T-helper 17 cell (primary cell): ENCODE results near the gene G3BP2. TPM values are rescaled to one million over a fixed set of nuclear protein-coding genes. Genes with fewer than 3 reads are reported as not detected.
A peak's percentile ranks its signal among the peaks of the same experiment; 100 is the strongest.

Source experiments
- ATAC-seq: fragments of 150-1000 bp; cut with Tn5 transposase; 2 replicates; pipeline ENCODE4 v1.10.0; 2021; ENCODE audit warnings: mild to moderate bottlenecking, moderate library complexity
- DNase-seq, 3 donors: peaks; one replicate each; pipeline versions ENCODE4 v3.0.0 to v3.0.0-alpha.2; 2020 to 2021
- H3K9me3 ChIP-seq: one replicate; pipeline ENCODE4 v1.7.0; 2013; ENCODE audit warnings: low read length, mild to moderate bottlenecking; ENCODE audit not compliant: control insufficient read depth, poor library complexity, severe bottlenecking
- H3K27ac Mint-ChIP-seq: one replicate; pipeline ENCODE4 v1.8.0; 2022; ENCODE audit warnings: mild to moderate bottlenecking, moderate library complexity, mixed read lengths
- H3K27me3 Mint-ChIP-seq: one replicate; pipeline ENCODE4 v1.8.0; 2022; ENCODE audit warnings: mixed read lengths
- H3K36me3 Mint-ChIP-seq: one replicate; pipeline ENCODE4 v1.8.0; 2022; ENCODE audit warnings: low read depth, mixed read lengths
- H3K4me1 Mint-ChIP-seq: one replicate; pipeline ENCODE4 v1.8.0; 2022; ENCODE audit warnings: mild to moderate bottlenecking, mixed read lengths
- H3K4me3 Mint-ChIP-seq: one replicate; pipeline ENCODE4 v1.8.0; 2022; ENCODE audit warnings: mild to moderate bottlenecking, moderate library complexity, mixed read lengths
- total RNA-seq, 4 donors: library from RNA in 2 of 4; stranded (reverse) in 2 of 4; gene quantifications; one replicate each; pipeline ENCODE4 v1.2.3 and lab custom pipeline; 2022 to 2026

G3BP2 gene
- total RNA-seq, 2 donors from 2014 or later = 323 to 339 TPM

GRCh38 chr4:75654905-75655304, 18.3 kb downstream of the G3BP2 start:
- Mint-ChIP-seq H3K4me1 (peaks cover 22% of the 10 kb centered on the region), H3K27me3 (no peaks in the 10 kb centered on the region), H3K36me3 (no peaks in the 10 kb centered on the region), H3K27ac (peak overlapping the region; percentile 97), H3K4me3 (peak overlapping the region; percentile 64)
- DNase-seq (no peak), ATAC-seq (peak; percentile 66)
- H3K9me3 ChIP-seq = no peaks in the 10 kb centered on the region

DNA sequence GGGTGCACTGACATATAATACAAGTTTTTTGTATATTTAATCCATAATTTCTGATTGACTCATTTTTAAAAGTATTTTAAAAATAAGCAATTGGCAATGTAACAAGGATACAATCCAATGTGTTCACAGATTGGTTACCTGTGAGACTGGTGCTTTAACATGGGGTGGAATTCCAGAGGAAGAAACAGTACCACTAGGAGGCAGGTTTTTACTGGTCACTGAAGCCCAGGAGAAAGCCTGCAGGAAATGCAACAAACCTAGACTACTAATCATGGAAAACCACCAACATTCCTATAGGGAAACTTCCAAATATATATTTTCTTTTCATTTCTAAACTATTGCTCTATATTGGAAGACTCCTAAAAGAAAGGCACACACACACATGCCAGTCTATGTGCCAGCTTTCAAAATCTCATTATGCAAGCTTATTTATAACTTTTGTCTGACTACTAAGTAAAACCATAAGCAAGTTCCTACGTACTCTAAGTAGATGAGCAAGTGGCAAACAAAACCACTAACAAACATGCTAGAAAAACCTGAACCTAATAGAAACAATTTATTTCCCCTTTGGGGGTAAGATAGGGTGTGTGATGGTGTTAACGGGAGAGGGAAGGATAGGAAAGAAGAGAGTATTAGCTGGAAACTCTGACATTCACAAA, 19.2 kb downstream of the G3BP2 start:
- no peaks in the 10 kb centered on the region for H3K27me3 Mint-ChIP-seq
- peak overlapping the region; percentile 36 for H3K4me3 Mint-ChIP-seq
- ATAC-seq = no peak
- DNase-seq = no peak
- H3K4me1 Mint-ChIP-seq = peaks cover 22% of the 10 kb centered on the region
- H3K9me3 ChIP-seq = no peaks in the 10 kb centered on the region
- H3K27ac Mint-ChIP-seq = peak overlapping the region; percentile 97
- no peaks in the 10 kb centered on the region for H3K36me3 Mint-ChIP-seq

DNA sequence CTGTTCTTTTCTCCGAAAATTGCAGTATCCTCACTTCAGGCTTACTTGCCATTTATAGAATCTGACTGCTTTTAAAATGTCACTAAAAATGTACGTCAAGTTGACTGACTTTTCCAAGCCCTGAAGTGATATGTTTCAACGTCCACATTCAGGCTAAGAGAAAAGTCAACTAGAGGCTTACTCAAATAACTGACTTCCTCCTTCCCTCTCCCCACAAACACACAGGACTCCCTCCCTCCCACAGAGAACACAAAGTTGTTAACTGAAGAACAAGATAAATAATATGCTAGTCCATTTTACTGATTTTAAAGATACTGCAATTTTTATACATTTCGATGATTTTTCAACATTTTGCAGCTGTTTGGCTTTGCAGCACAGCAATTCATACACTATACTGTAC, 29.1 kb downstream of the G3BP2 start:
- no peaks in the 10 kb centered on the region for H3K9me3 ChIP-seq
- peaks cover 17% of the 10 kb centered on the region for H3K36me3 Mint-ChIP-seq
- H3K27me3 Mint-ChIP-seq = no peaks in the 10 kb centered on the region
- DNase-seq = no peak
- peak overlapping the region; percentile 74 for H3K27ac Mint-ChIP-seq
- peaks cover 6% of the 10 kb centered on the region for H3K4me1 Mint-ChIP-seq
- H3K4me3 Mint-ChIP-seq = no peak overlapping the region
- no peak for ATAC-seq

DNA sequence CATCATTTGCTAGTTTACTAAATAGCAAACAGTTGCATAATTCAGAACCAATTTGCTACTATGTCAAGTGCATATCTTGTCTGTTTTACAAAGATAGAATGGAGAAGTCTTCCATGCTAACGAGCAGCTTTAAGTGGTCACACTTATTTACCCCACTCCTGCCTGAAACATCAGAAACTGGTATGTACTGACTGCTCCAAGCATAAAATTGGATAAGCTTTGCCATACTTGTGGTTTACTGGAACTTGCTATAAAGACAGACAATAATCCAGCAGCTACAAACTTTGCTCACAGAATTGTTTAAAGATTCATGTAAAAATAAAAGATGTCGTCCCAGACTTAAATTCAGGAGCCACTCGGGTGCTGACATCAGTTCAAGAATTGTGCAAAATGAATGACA, 29.6 kb downstream of the G3BP2 start:
- Mint-ChIP-seq H3K4me3 (peak overlapping the region; percentile 31), H3K36me3 (peaks cover 17% of the 10 kb centered on the region), H3K4me1 (peaks cover 6% of the 10 kb centered on the region), H3K27me3 (no peaks in the 10 kb centered on the region), H3K27ac (peak overlapping the region; percentile 74)
- no peaks in the 10 kb centered on the region for H3K9me3 ChIP-seq
- DNase-seq (no peak), ATAC-seq (no peak)

- Mint-ChIP-seq H3K36me3 (peaks cover 10% of the 10 kb centered on the region), H3K27ac (peak overlapping the region; percentile 71)
- no peak for ATAC-seq
These were observed 34.0 kb downstream of the G3BP2 start for GRCh38 chr4:75639124-75639695.

GRCh38 chr4:75637827-75638226, 35.4 kb downstream of the G3BP2 start:
- peak overlapping the region; percentile 77 for H3K27ac Mint-ChIP-seq
- H3K36me3 Mint-ChIP-seq = peaks cover 9% of the 10 kb centered on the region
- no peaks in the 10 kb centered on the region for H3K9me3 ChIP-seq
- no peak for DNase-seq
- ATAC-seq = no peak
- H3K4me3 Mint-ChIP-seq = peak overlapping the region; percentile 43
- H3K27me3 Mint-ChIP-seq = no peaks in the 10 kb centered on the region
- peaks cover 2% of the 10 kb centered on the region for H3K4me1 Mint-ChIP-seq

More at GRCh38 chr4:75639124-75639695, 34.0 kb downstream of the G3BP2 start:
- H3K4me1 Mint-ChIP-seq = peaks cover 4% of the 10 kb centered on the region
- no peaks in the 10 kb centered on the region for H3K27me3 Mint-ChIP-seq
- H3K9me3 ChIP-seq = no peaks in the 10 kb centered on the region
- no peak for DNase-seq
- H3K4me3 Mint-ChIP-seq = peak overlapping the region; percentile 42

- no peaks in the 10 kb centered on the region for H3K27me3 Mint-ChIP-seq
- peaks cover 3% of the 10 kb centered on the region for H3K4me1 Mint-ChIP-seq
- no peak for DNase-seq
- peak overlapping the region; percentile 43 for H3K4me3 Mint-ChIP-seq
- peaks cover 9% of the 10 kb centered on the region for H3K36me3 Mint-ChIP-seq
- no peaks in the 10 kb centered on the region for H3K9me3 ChIP-seq
- ATAC-seq = no peak
- peak overlapping the region; percentile 77 for H3K27ac Mint-ChIP-seq
These were observed 36.0 kb downstream of the G3BP2 start for GRCh38 chr4:75637176-75637575.

DNA sequence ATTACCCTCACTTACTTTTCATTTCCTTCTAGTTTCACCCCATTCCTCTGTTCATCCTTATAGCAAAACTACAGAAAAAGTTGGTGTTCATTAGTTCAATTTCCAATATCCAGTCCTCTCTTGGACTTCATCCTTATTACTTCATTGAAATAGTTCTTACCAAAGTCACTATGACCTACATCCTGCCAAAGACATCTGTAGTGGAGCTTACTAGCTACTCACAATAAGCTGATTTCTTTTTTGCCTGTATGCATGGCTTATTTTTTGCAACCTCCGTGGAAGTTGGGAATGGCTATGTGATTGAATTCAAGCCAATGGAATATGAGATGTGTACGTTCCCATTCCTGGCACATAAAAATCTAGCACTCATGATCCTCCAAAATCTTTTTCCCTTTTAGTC, 38.3 kb downstream of the G3BP2 start:
- Mint-ChIP-seq H3K27me3 (no peaks in the 10 kb centered on the region), H3K4me1 (peaks cover 10% of the 10 kb centered on the region), H3K36me3 (peaks cover 9% of the 10 kb centered on the region), H3K27ac (no peak overlapping the region), H3K4me3 (no peak overlapping the region)
- no peaks in the 10 kb centered on the region for H3K9me3 ChIP-seq
- ATAC-seq (no peak), DNase-seq (no peak)

GRCh38 chr4:75634281-75634680, 38.9 kb downstream of the G3BP2 start:
- DNase-seq (no peak), ATAC-seq (no peak)
- H3K9me3 ChIP-seq = no peaks in the 10 kb centered on the region
- no peak overlapping the region for H3K27ac Mint-ChIP-seq
- H3K36me3 Mint-ChIP-seq = peaks cover 5% of the 10 kb centered on the region
- H3K4me1 Mint-ChIP-seq = peaks cover 10% of the 10 kb centered on the region
- H3K4me3 Mint-ChIP-seq = no peak overlapping the region
- H3K27me3 Mint-ChIP-seq = no peaks in the 10 kb centered on the region

- ATAC-seq = no peak
- DNase-seq = no peak
- no peaks in the 10 kb centered on the region for H3K9me3 ChIP-seq
- Mint-ChIP-seq H3K36me3 (peaks cover 5% of the 10 kb centered on the region), H3K4me1 (peaks cover 10% of the 10 kb centered on the region), H3K27ac (no peak overlapping the region), H3K27me3 (no peaks in the 10 kb centered on the region), H3K4me3 (no peak overlapping the region)
These were observed 39.4 kb downstream of the G3BP2 start for GRCh38 chr4:75633846-75634245.

DNA sequence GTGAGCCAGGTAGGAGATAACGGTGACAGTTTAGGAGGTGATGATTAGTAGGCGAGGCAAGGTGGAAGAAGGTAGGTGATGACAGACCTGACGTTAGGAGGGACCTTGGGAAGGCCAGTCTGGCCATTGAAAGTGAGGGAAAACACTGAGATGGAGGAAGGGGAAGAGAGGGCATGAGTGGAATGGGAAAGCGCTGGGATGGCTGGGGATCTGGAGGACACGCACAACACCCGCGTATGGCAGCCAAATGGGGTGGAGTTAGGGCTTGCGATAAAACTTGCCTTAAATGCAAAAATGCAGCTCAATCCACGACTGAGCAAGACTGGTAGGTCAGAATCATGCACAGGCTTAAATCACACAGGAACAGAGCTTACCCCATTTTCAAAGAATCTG, 42.3 kb downstream of the G3BP2 start:
- H3K36me3 Mint-ChIP-seq = peaks cover 3% of the 10 kb centered on the region
- H3K27me3 Mint-ChIP-seq = no peaks in the 10 kb centered on the region
- peak overlapping the region; percentile 97 for H3K4me3 Mint-ChIP-seq
- DNase-seq (no peak), ATAC-seq (no peak)
- H3K27ac Mint-ChIP-seq = peak overlapping the region; percentile 86
- no peaks in the 10 kb centered on the region for H3K9me3 ChIP-seq
- peaks cover 10% of the 10 kb centered on the region for H3K4me1 Mint-ChIP-seq

- H3K27me3 Mint-ChIP-seq = no peaks in the 10 kb centered on the region
- peaks cover 2% of the 10 kb centered on the region for H3K36me3 Mint-ChIP-seq
- H3K4me3 Mint-ChIP-seq = peak within 1 kb of the TSS; percentile 97
- ATAC-seq = peak; percentile 100
- DNase-seq = peak; percentile 88 to 91 (median 88)
- H3K27ac Mint-ChIP-seq = peak within 1 kb of the TSS; percentile 86
- H3K9me3 ChIP-seq = no peaks in the 10 kb centered on the region
- H3K4me1 Mint-ChIP-seq = peaks cover 10% of the 10 kb centered on the region
These were observed 42.9 kb downstream of the G3BP2 start, which contains the start of gene CDKL2 for GRCh38 chr4:75630174-75630936. TSS of gene CDKL2 (minus strand) at chr4:75630528. CDS start at chr4:75625988, 4,540 bp downstream.

- Mint-ChIP-seq H3K27me3 (no peaks in the 10 kb centered on the region), H3K27ac (peak overlapping the region; percentile 86), H3K4me1 (peaks cover 10% of the 10 kb centered on the region), H3K4me3 (peak overlapping the region; percentile 12), H3K36me3 (peaks cover 2% of the 10 kb centered on the region)
- no peak for DNase-seq
- no peaks in the 10 kb centered on the region for H3K9me3 ChIP-seq
- ATAC-seq = no peak
These were observed 44.0 kb downstream of the G3BP2 start for GRCh38 chr4:75629239-75629638.
